Activated CD8-positive, alpha-beta memory T cell treated with anti-CD3 and anti-CD28 coated beads for 1 hour (primary cell): ENCODE results near the gene MCAM.

Experiments used
- DNase-seq, 2 donors: peaks; one replicate each; pipeline ENCODE4 v3.0.0-alpha.2; 2020; ENCODE audit warnings: low read depth in 1 of 2; ENCODE audit errors: extremely low read depth in 1 of 2

Gene MCAM

GRCh38 chr11:119267645-119268044, 49.3 kb downstream of the MCAM start:
- no peak for DNase-seq

GRCh38 chr11:119266517-119267255, 50.2 kb downstream of the MCAM start:
- DNase-seq: no peak

GRCh38 chr11:119266063-119266462, 50.9 kb downstream of the MCAM start:
- DNase-seq: no peak

GRCh38 chr11:119263352-119263940, 53.5 kb downstream of the MCAM start:
- DNase-seq: no peak

- no peak for DNase-seq
Observed at GRCh38 chr11:119262668-119263351, 54.1 kb downstream of the MCAM start.

GRCh38 chr11:119258983-119259382, 57.9 kb downstream of the MCAM start:
- no peak for DNase-seq
